Keratinocyte (primary cell): ENCODE results near the gene RELL2.

Experiments
- CTCF ChIP-seq, 3 experiments: IDR thresholded peaks in 1 of 3; conservative IDR thresholded peaks in 1 of 3; optimal IDR thresholded peaks in 1 of 3; 2 replicates in 2 of 3; 3 replicates in 1 of 3; pipeline versions ENCODE3 to v1.5.1; 2011; ENCODE audit warnings: low read length in 3 of 3, mild to moderate bottlenecking in 3 of 3, moderate library complexity in 2 of 3, control low read depth in 1 of 3, inconsistent platforms in 1 of 3; ENCODE audit not compliant: insufficient read depth in 2 of 3; ENCODE audit errors: extremely low read depth in 1 of 3
- EZH2 ChIP-seq: IDR thresholded peaks from one replicate; pipeline ENCODE4 v1.6.1; 2012; ENCODE audit warnings: inconsistent platforms, mild to moderate bottlenecking, low read length, moderate library complexity

- TF ChIP-seq CTCF (optimal IDR thresholded peaks at IDR 0.05 in 1 of 3, IDR thresholded peaks at IDR 0.05 in 1 of 3, conservative IDR thresholded peaks at IDR 0.05 in 1 of 3; ENCODE audit: extremely low read depth in 1 of 3, insufficient read depth in 2 of 3, low read length in 3 of 3), result no peak
- TF ChIP-seq EZH2, result no peak
Observed at GRCh38 chr5:141630570-141631140, 6.1 kb upstream of the RELL2 start.
